GM21825 (cell line): ENCODE results near the gene KYNU.
"Not testable (repeated sequence)": the region's sequence is repeated elsewhere in the genome, so short reads cannot be mapped to it uniquely, and the experiment has no call there.

Experiments
- ATAC-seq: cut with Tn5 transposase; IDR thresholded peaks from one replicate; pipeline ENCODE4 v1.9.1; 2021; ENCODE audit warnings: mild to moderate bottlenecking, moderate library complexity; ENCODE audit not compliant: unreplicated experiment

KYNU gene

GRCh38 chr2:142877216-142877838 is at the start of gene KYNU:
Gene KYNU (plus strand): TSS chr2:142877664. CDS start chr2:142885368, 7,704 bp downstream.
- ATAC-seq: peak; percentile 62

- ATAC-seq: no peak
Measured at GRCh38 chr2:142834021-142834420, 43.4 kb upstream of the KYNU start.

- ATAC-seq: no peak
Measured at GRCh38 chr2:142840436-142840835, 37.0 kb upstream of the KYNU start.

GRCh38 chr2:142841788-142842187 is 35.7 kb upstream of the KYNU start:
- no peak for ATAC-seq

- ATAC-seq: no peak
Measured at GRCh38 chr2:142842369-142842768, 35.1 kb upstream of the KYNU start.

GRCh38 chr2:142843731-142844130 is 33.7 kb upstream of the KYNU start:
- ATAC-seq: no peak

- ATAC-seq: no peak
Measured at GRCh38 chr2:142848023-142848606, 29.3 kb upstream of the KYNU start.

- ATAC-seq: no peak
Measured at GRCh38 chr2:142849820-142850219, 27.6 kb upstream of the KYNU start.

GRCh38 chr2:142853912-142854311 is 23.6 kb upstream of the KYNU start:
- no peak for ATAC-seq

- ATAC-seq: no peak
Measured at GRCh38 chr2:142857256-142858164, 20.0 kb upstream of the KYNU start.

GRCh38 chr2:142858961-142859360 is 18.5 kb upstream of the KYNU start:
- ATAC-seq: no peak

GRCh38 chr2:142862299-142862698 is 15.2 kb upstream of the KYNU start:
- ATAC-seq: no peak

GRCh38 chr2:142862847-142863246 is 14.6 kb upstream of the KYNU start:
- ATAC-seq: no peak

GRCh38 chr2:142863485-142863961 is 13.9 kb upstream of the KYNU start:
- no peak for ATAC-seq

- not testable (repeated sequence) for ATAC-seq
Measured at GRCh38 chr2:142864605-142865004, 12.9 kb upstream of the KYNU start.

- peak; percentile 90 for ATAC-seq
Measured at GRCh38 chr2:142865924-142866323, 11.5 kb upstream of the KYNU start.

- ATAC-seq: peak; percentile 12
Measured at GRCh38 chr2:142866426-142866825, 11.0 kb upstream of the KYNU start.

- no peak for ATAC-seq
Measured at GRCh38 chr2:142867136-142867535, 10.3 kb upstream of the KYNU start.

- ATAC-seq: peak; percentile 34
Measured at GRCh38 chr2:142868229-142868762, 9.2 kb upstream of the KYNU start.

GRCh38 chr2:142869065-142869460 is 8.4 kb upstream of the KYNU start:
- not testable (repeated sequence) for ATAC-seq

- no peak for ATAC-seq
Measured at GRCh38 chr2:142869461-142870106, 7.9 kb upstream of the KYNU start.
